ENCODE measurements around the gene SLC15A3. TPM values are rescaled to one million over a fixed set of nuclear protein-coding genes. Genes with fewer than 3 reads are reported as not detected.
"Not testable (repeated sequence)": the region's sequence is repeated elsewhere in the genome, so short reads cannot be mapped to it uniquely, and the experiment has no call there.

Gene SLC15A3
- total RNA-seq, 1 donor from 2014 or later, result 32.3 TPM

GRCh38 chr11:60913793-60914632, 38.0 kb downstream of the SLC15A3 start, which contains the start of gene TMEM109:
Gene TMEM109, plus strand, starts transcription at chr11:60914158. Its CDS starts 5,536 bp downstream, at chr11:60919694.
- DNase-seq (ENCODE audit: low spot score), result peak; percentile 88

GRCh38 chr11:60912851-60913528, 39.0 kb downstream of the SLC15A3 start:
- DNase-seq (ENCODE audit: low spot score), result no peak

- no peak for DNase-seq (ENCODE audit: low spot score)
Observed at GRCh38 chr11:60912223-60912850, 39.6 kb downstream of the SLC15A3 start.

- no peak for DNase-seq (ENCODE audit: low spot score)
Observed at GRCh38 chr11:60910711-60911380, 41.1 kb downstream of the SLC15A3 start.

- DNase-seq (ENCODE audit: low spot score), result no peak
Observed at GRCh38 chr11:60910281-60910687, 41.7 kb downstream of the SLC15A3 start.

GRCh38 chr11:60909680-60910280, 42.2 kb downstream of the SLC15A3 start:
- not testable (repeated sequence) for DNase-seq (ENCODE audit: low spot score)

GRCh38 chr11:60908803-60909202, 43.2 kb downstream of the SLC15A3 start:
- DNase-seq (ENCODE audit: low spot score), result no peak

- DNase-seq (ENCODE audit: low spot score), result peak; percentile 98
Observed at GRCh38 chr11:60906132-60906972, 45.6 kb downstream of the SLC15A3 start, which contains the start of gene PRPF19. Gene PRPF19, minus strand, starts transcription at chr11:60906585. Its CDS starts 203 bp downstream, at chr11:60906382.

GRCh38 chr11:60905551-60906113, 46.3 kb downstream of the SLC15A3 start:
- no peak for DNase-seq (ENCODE audit: low spot score)

- no peak for DNase-seq (ENCODE audit: low spot score)
Observed at GRCh38 chr11:60905047-60905446, 46.9 kb downstream of the SLC15A3 start.

- DNase-seq (ENCODE audit: low spot score), result no peak
Observed at GRCh38 chr11:60902625-60903024, 49.4 kb downstream of the SLC15A3 start.

- DNase-seq (ENCODE audit: low spot score), result no peak
Observed at GRCh38 chr11:60900673-60901404, 51.1 kb downstream of the SLC15A3 start.

GRCh38 chr11:60899977-60900376, 52.0 kb downstream of the SLC15A3 start:
- DNase-seq (ENCODE audit: low spot score), result no peak

- DNase-seq (ENCODE audit: low spot score), result no peak
Observed at GRCh38 chr11:60899046-60899936, 52.7 kb downstream of the SLC15A3 start.

GRCh38 chr11:60897496-60897895, 54.5 kb downstream of the SLC15A3 start:
- no peak for DNase-seq (ENCODE audit: low spot score)

- DNase-seq (ENCODE audit: low spot score), result no peak
Observed at GRCh38 chr11:60895687-60896086, 56.3 kb downstream of the SLC15A3 start.

GRCh38 chr11:60891103-60891741, 60.8 kb downstream of the SLC15A3 start:
- no peak for DNase-seq (ENCODE audit: low spot score)

- no peak for DNase-seq (ENCODE audit: low spot score)
Observed at GRCh38 chr11:60890696-60891095, 61.3 kb downstream of the SLC15A3 start.
